ENCODE results near the gene E4F1.

Gene E4F1

GRCh38 chr16:2212362-2213324, 10.7 kb upstream of the E4F1 start:
- no peak overlapping the region for H3K27ac ChIP-seq (ENCODE audit: low read length)
- peak overlapping the region; percentile 88 for H3K4me2 ChIP-seq (ENCODE audit: low read length)
- TF ChIP-seq, protein P1, sequence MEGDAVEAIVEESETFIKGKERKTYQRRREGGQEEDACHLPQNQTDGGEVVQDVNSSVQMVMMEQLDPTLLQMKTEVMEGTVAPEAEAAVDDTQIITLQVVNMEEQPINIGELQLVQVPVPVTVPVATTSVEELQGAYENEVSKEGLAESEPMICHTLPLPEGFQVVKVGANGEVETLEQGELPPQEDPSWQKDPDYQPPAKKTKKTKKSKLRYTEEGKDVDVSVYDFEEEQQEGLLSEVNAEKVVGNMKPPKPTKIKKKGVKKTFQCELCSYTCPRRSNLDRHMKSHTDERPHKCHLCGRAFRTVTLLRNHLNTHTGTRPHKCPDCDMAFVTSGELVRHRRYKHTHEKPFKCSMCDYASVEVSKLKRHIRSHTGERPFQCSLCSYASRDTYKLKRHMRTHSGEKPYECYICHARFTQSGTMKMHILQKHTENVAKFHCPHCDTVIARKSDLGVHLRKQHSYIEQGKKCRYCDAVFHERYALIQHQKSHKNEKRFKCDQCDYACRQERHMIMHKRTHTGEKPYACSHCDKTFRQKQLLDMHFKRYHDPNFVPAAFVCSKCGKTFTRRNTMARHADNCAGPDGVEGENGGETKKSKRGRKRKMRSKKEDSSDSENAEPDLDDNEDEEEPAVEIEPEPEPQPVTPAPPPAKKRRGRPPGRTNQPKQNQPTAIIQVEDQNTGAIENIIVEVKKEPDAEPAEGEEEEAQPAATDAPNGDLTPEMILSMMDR (IDR thresholded peaks at IDR 0.05; ENCODE audit: low read depth, low read length) = no peak
- no peak for TF ChIP-seq EZH2phosphoT487 (IDR thresholded peaks at IDR 0.05; ENCODE audit: low read depth)
- H3K36me3 ChIP-seq (replicated peaks; ENCODE audit: low read depth, low read length) = peaks cover 16% of the 10 kb centered on the region
- peaks cover 12% of the 10 kb centered on the region for H3K4me1 ChIP-seq (ENCODE audit: low read length)
- H3K9me3 ChIP-seq (ENCODE audit: insufficient read depth, low read length) = no peaks in the 10 kb centered on the region
- H3K79me2 ChIP-seq (ENCODE audit: low read length) = peaks cover 20% of the 10 kb centered on the region
- peak overlapping the region; percentile 98 for H3K4me3 ChIP-seq (ENCODE audit: low read length)
- H4K20me1 ChIP-seq (ENCODE audit: insufficient read depth, low read length) = peaks cover 7% of the 10 kb centered on the region
- H3K27me3 ChIP-seq (ENCODE audit: low read depth, low read length) = no peaks in the 10 kb centered on the region
- H2AFZ ChIP-seq (ENCODE audit: low read depth, low read length) = no peak overlapping the region
- H3K9ac ChIP-seq (ENCODE audit: low read length) = peak overlapping the region; percentile 81; the same call in 1 of the 2 replicates

DNA sequence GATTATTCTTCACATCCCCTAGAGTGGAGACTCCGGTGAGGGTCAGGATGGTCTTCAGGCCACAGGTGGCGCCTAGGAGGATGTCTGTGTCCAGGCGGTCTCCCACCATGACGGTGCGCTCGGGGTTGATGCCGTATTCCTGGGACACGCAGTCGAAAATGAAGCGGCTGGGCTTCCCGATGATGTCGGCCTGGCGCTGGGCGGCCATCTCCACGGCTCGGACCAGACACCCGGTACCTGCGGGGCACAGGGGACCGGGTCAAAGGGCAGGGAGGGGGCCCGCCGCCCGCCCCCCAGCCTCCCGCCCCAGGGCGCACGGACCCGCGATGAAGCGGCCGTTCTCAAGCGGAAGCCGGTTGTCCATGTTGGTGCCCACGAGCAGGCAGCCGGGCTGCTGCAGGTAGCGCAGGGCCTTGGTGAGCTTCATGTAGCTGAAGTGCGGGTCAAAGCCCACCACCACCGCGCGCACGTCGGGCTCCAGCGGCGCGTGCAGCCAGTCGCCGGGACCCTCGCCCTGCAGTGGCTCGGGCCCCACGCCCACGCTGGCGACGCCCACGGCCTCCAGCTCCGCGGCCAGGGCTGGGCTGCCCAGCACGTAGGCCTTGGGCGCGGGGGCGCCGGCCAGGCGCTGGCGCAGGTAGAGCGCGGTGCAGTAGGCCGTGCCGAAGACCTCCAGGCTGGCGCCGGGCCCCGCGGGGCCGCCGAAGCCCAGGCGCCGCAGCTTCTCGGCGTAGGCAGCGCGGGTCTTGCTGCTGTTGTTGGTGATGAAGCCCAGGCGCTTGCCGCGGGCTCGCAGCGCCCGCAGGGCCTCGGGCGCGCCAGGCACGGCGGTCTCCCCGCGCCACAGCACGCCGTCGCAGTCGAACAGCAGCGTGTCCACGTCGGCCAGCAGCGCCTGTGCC, 9.3 kb upstream of the E4F1 start:
- H3K9ac ChIP-seq (ENCODE audit: low read length) = peak overlapping the region; percentile 81
- no peak for TF ChIP-seq EZH2phosphoT487 (IDR thresholded peaks at IDR 0.05; ENCODE audit: low read depth)
- TF ChIP-seq, protein P1 (IDR thresholded peaks at IDR 0.05; ENCODE audit: low read depth, low read length) = no peak
- no peak overlapping the region for H3K27ac ChIP-seq (ENCODE audit: low read length)
- peaks cover 20% of the 10 kb centered on the region for H3K79me2 ChIP-seq (ENCODE audit: low read length)
- no peak overlapping the region for H2AFZ ChIP-seq (ENCODE audit: low read depth, low read length)
- peaks cover 7% of the 10 kb centered on the region for H4K20me1 ChIP-seq (ENCODE audit: insufficient read depth, low read length)
- peak overlapping the region; percentile 98 for H3K4me3 ChIP-seq (ENCODE audit: low read length)
- no peaks in the 10 kb centered on the region for H3K9me3 ChIP-seq (ENCODE audit: insufficient read depth, low read length)
- H3K27me3 ChIP-seq (ENCODE audit: low read depth, low read length) = no peaks in the 10 kb centered on the region
- peak overlapping the region; percentile 88 for H3K4me2 ChIP-seq (ENCODE audit: low read length)
- H3K4me1 ChIP-seq (ENCODE audit: low read length) = peaks cover 12% of the 10 kb centered on the region
- peaks cover 13% of the 10 kb centered on the region for H3K36me3 ChIP-seq (replicated peaks; ENCODE audit: low read depth, low read length)

DNA sequence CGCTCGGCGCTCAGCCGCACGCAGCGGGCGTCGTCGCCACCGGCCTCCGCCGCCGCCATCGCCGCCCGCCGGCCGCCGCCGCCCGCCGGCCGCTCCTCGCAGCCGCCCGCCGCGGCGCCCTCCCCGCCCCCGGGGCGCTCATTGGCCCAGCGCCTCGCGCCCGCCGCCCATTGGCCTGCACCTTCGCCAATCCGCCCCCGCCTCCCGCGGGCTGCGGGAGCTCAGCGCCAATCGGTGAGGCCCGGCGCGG, 8.7 kb upstream of the E4F1 start, which contains the start of gene PGP:
Gene PGP (minus strand): TSS at position 122 of the 250 bp plus-strand sequence. CDS start 63 bp downstream, at position 59.
- peaks cover 12% of the 10 kb centered on the region for H3K4me1 ChIP-seq (ENCODE audit: low read length)
- H3K36me3 ChIP-seq (replicated peaks; ENCODE audit: low read depth, low read length) = peaks cover 10% of the 10 kb centered on the region
- H4K20me1 ChIP-seq (ENCODE audit: insufficient read depth, low read length) = peaks cover 7% of the 10 kb centered on the region
- H3K4me3 ChIP-seq (ENCODE audit: low read length) = peak within 1 kb of the TSS; percentile 98
- no peaks in the 10 kb centered on the region for H3K27me3 ChIP-seq (ENCODE audit: low read depth, low read length)
- no peak within 1 kb of the TSS; the same call in 1 of the 2 replicates for H2AFZ ChIP-seq (ENCODE audit: low read depth, low read length)
- TF ChIP-seq, protein P1 (IDR thresholded peaks at IDR 0.05; ENCODE audit: low read depth, low read length) = no peak
- H3K27ac ChIP-seq (ENCODE audit: low read length) = peak within 1 kb of the TSS; percentile 68
- H3K9me3 ChIP-seq (ENCODE audit: insufficient read depth, low read length) = no peaks in the 10 kb centered on the region
- peak within 1 kb of the TSS; percentile 82 for H3K9ac ChIP-seq (ENCODE audit: low read length)
- H3K79me2 ChIP-seq (ENCODE audit: low read length) = peaks cover 20% of the 10 kb centered on the region
- peak within 1 kb of the TSS; percentile 88 for H3K4me2 ChIP-seq (ENCODE audit: low read length)

- Histone ChIP-seq H3K27me3 (ENCODE audit: low read depth, low read length) (no peaks in the 10 kb centered on the region), H3K79me2 (ENCODE audit: low read length) (peaks cover 20% of the 10 kb centered on the region), H3K4me1 (ENCODE audit: low read length) (peaks cover 12% of the 10 kb centered on the region), H2AFZ (ENCODE audit: low read depth, low read length) (no peak overlapping the region), H4K20me1 (ENCODE audit: insufficient read depth, low read length) (peaks cover 7% of the 10 kb centered on the region), H3K4me2 (ENCODE audit: low read length) (peak overlapping the region; percentile 36), H3K4me3 (ENCODE audit: low read length) (peak overlapping the region; percentile 84), H3K9me3 (ENCODE audit: insufficient read depth, low read length) (no peaks in the 10 kb centered on the region), H3K27ac (ENCODE audit: low read length) (no peak overlapping the region), H3K36me3 (replicated peaks; ENCODE audit: low read depth, low read length) (peaks cover 10% of the 10 kb centered on the region), H3K9ac (ENCODE audit: low read length) (no peak overlapping the region)
- TF ChIP-seq, protein P1 (IDR thresholded peaks at IDR 0.05; ENCODE audit: low read depth, low read length) = no peak
- no peak for TF ChIP-seq EZH2phosphoT487 (IDR thresholded peaks at IDR 0.05; ENCODE audit: low read depth)
Measured at GRCh38 chr16:2216330-2216729, 7.1 kb upstream of the E4F1 start.

Data from OCI-LY3 (cell line).